ENCODE measurements around the gene RAB3D.
"Not testable (repeated sequence)": the region's sequence is repeated elsewhere in the genome, so short reads cannot be mapped to it uniquely, and the experiment has no call there.

The RAB3D gene

GRCh38 chr19:11325544-11325943 is 13.9 kb downstream of the RAB3D start:
- no peak for TF ChIP-seq CTCF (conservative IDR thresholded peaks at IDR 0.05)
- H3K27ac ChIP-seq, result no peak overlapping the region

- H3K27ac ChIP-seq, result peak overlapping the region; percentile 83
- no peak for TF ChIP-seq CTCF (conservative IDR thresholded peaks at IDR 0.05)
Observed at GRCh38 chr19:11324748-11325389, 14.6 kb downstream of the RAB3D start.

- no peak for TF ChIP-seq CTCF (conservative IDR thresholded peaks at IDR 0.05)
- H3K27ac ChIP-seq, result peak overlapping the region; percentile 83
Observed at GRCh38 chr19:11324079-11324661, 15.3 kb downstream of the RAB3D start.

- peak overlapping the region; percentile 83 for H3K27ac ChIP-seq
- TF ChIP-seq CTCF (conservative IDR thresholded peaks at IDR 0.05), result no peak
Observed at GRCh38 chr19:11323601-11324078, 15.8 kb downstream of the RAB3D start.

- H3K27ac ChIP-seq, result 0 out of 2 replicates have a peak overlapping the region, but pooled peaks have one; percentile 83
- no peak for TF ChIP-seq CTCF (conservative IDR thresholded peaks at IDR 0.05)
Observed at GRCh38 chr19:11322269-11323024, 17.0 kb downstream of the RAB3D start.

GRCh38 chr19:11321191-11322126 is 18.0 kb downstream of the RAB3D start:
- no peak for TF ChIP-seq CTCF (conservative IDR thresholded peaks at IDR 0.05)
- H3K27ac ChIP-seq, result no peak overlapping the region

GRCh38 chr19:11320278-11320995 is 19.0 kb downstream of the RAB3D start:
- H3K27ac ChIP-seq, result not testable (repeated sequence)
